WTC11 (cell line): Measurements from ENCODE around the gene CRYBG3. TPM values are rescaled to one million over a fixed set of nuclear protein-coding genes. Genes with fewer than 3 reads are reported as not detected.

ENCODE experiments used
- ATAC-seq: fragments of 200-7000 bp; cut with Tn5 transposase; 2 replicates; pipeline ENCODE4 v1.10.0; 2021; ENCODE audit warnings: mild to moderate bottlenecking, moderate library complexity
- CTCF ChIA-PET: fragments of 300-600 bp; sonication (Branson Sonifier 250); formaldehyde crosslinking; loops from one replicate; lab custom pipeline; 2021; ENCODE audit warnings: antibody characterized with exemption; lab: Charles Lee
- POLR2A ChIA-PET: fragments of 350-600 bp; sonication (Branson Sonifier 250); formaldehyde crosslinking; loops from one replicate; lab custom pipeline; 2021; ENCODE audit warnings: antibody characterized with exemption; lab: Charles Lee
- DNase-seq: peaks from one replicate; pipeline ENCODE4 v3.0.0; 2021; ENCODE audit warnings: low spot score
- H3K27ac Mint-ChIP-seq: 2 replicates; pipeline ENCODE4 v1.8.0; 2021; ENCODE audit warnings: mixed read lengths
- H3K27me3 Mint-ChIP-seq: 2 replicates; pipeline ENCODE4 v1.8.0; 2021; ENCODE audit warnings: low read depth, mild to moderate bottlenecking, moderate library complexity, mixed read lengths
- H3K36me3 Mint-ChIP-seq: 2 replicates; pipeline ENCODE4 v1.8.0; 2021; ENCODE audit warnings: mixed read lengths
- H3K4me1 Mint-ChIP-seq: 2 replicates; pipeline ENCODE4 v1.8.0; 2022; ENCODE audit warnings: mixed read lengths
- H3K4me3 Mint-ChIP-seq: 2 replicates; pipeline ENCODE4 v1.8.0; 2021; ENCODE audit warnings: mild to moderate bottlenecking, moderate library complexity, mixed read lengths
- H3K9me3 Mint-ChIP-seq: 2 replicates; pipeline ENCODE4 v1.8.0; 2021; ENCODE audit warnings: mixed read lengths
- ESRRA ChIP-seq: sonication (generic); formaldehyde crosslinking; IDR thresholded peaks from 2 replicates; pipeline ENCODE4 v1.8.1; 2022; ENCODE audit warnings: mild to moderate bottlenecking, missing genetic modification reagents, borderline replicate concordance
- FOXJ3 ChIP-seq: sonication (generic); formaldehyde crosslinking; IDR thresholded peaks from 2 replicates; pipeline ENCODE4 v1.9.0; 2021; ENCODE audit warnings: missing genetic modification reagents, mild to moderate bottlenecking, borderline replicate concordance
- GRHL2 ChIP-seq: fragments of 250-450 bp; sonication (Bioruptor Pico); IDR thresholded peaks from 2 replicates; pipeline ENCODE4 v1.8.0; 2022; ENCODE audit warnings: mild to moderate bottlenecking, moderate library complexity; ENCODE audit not compliant: insufficient replicate concordance, severe bottlenecking
- HMGA2 ChIP-seq: fragments of 250-450 bp; sonication (Bioruptor Pico); IDR thresholded peaks from 2 replicates; pipeline ENCODE4 v1.4.0; 2021; ENCODE audit warnings: mild to moderate bottlenecking, moderate library complexity
- JUN ChIP-seq: sonication (generic); formaldehyde crosslinking; IDR thresholded peaks from 2 replicates; pipeline ENCODE4 v1.8.0; 2023; ENCODE audit warnings: mild to moderate bottlenecking, missing genetic modification reagents
- NFATC4 ChIP-seq: fragments of 250-450 bp; sonication (Bioruptor Pico); IDR thresholded peaks from 2 replicates; pipeline ENCODE4 v1.9.0; 2021; ENCODE audit warnings: mild to moderate bottlenecking
- NR2C2 ChIP-seq: sonication (generic); formaldehyde crosslinking; IDR thresholded peaks from 2 replicates; pipeline ENCODE4 v1.8.0; 2022; ENCODE audit warnings: mild to moderate bottlenecking, missing genetic modification reagents
- TEAD4 ChIP-seq: sonication (generic); formaldehyde crosslinking; IDR thresholded peaks from 2 replicates; pipeline ENCODE4 v1.8.0; 2022; ENCODE audit warnings: mild to moderate bottlenecking, missing genetic modification reagents
- ZNF219 ChIP-seq: sonication (generic); formaldehyde crosslinking; IDR thresholded peaks from 2 replicates; pipeline ENCODE4 v1.8.0; 2023; ENCODE audit warnings: missing genetic modification reagents, mild to moderate bottlenecking, borderline replicate concordance
- ZNF317 ChIP-seq: sonication (generic); formaldehyde crosslinking; IDR thresholded peaks from 2 replicates; pipeline ENCODE4 v1.8.1; 2023; ENCODE audit warnings: low read depth, mild to moderate bottlenecking, moderate library complexity, missing genetic modification reagents, borderline replicate concordance
- ZNF396 ChIP-seq: fragments of 250-450 bp; sonication (Bioruptor Pico); IDR thresholded peaks from 2 replicates; pipeline ENCODE4 v1.8.0; 2021; ENCODE audit warnings: mild to moderate bottlenecking, moderate library complexity, borderline replicate concordance
- ZNF671 ChIP-seq: fragments of 250-450 bp; sonication (Bioruptor Pico); IDR thresholded peaks from 2 replicates; pipeline ENCODE4 v1.8.0; 2021; ENCODE audit warnings: mild to moderate bottlenecking
- total RNA-seq: library from RNA; stranded (reverse); gene quantifications from 3 replicates; pipeline ENCODE4 v1.2.3, GENCODE V29; 2021
- TF ChIP-seq, protein P1 (sequence below): sonication (generic); formaldehyde crosslinking; IDR thresholded peaks from 2 replicates; pipeline ENCODE4 v1.8.0; 2022; ENCODE audit warnings: mild to moderate bottlenecking, missing genetic modification reagents
- TF ChIP-seq, protein P2 (sequence below): fragments of 200-600 bp; IDR thresholded peaks from 2 replicates; pipeline ENCODE4 v1.8.0; 2022; ENCODE audit warnings: antibody characterized with exemption
- TF ChIP-seq, protein P3 (sequence below): fragments of 250-450 bp; sonication (Bioruptor Pico); IDR thresholded peaks from 2 replicates; pipeline ENCODE4 v1.9.0; 2021; ENCODE audit warnings: mild to moderate bottlenecking, borderline replicate concordance
- TF ChIP-seq, protein P4 (sequence below): sonication (generic); formaldehyde crosslinking; IDR thresholded peaks from 2 replicates; pipeline ENCODE4 v1.8.1; 2022; ENCODE audit warnings: mild to moderate bottlenecking, moderate library complexity, missing genetic modification reagents
- TF ChIP-seq, protein P5 (sequence below): sonication (generic); formaldehyde crosslinking; IDR thresholded peaks from 2 replicates; pipeline ENCODE4 v1.8.1; 2022; ENCODE audit warnings: low read depth, missing genetic modification reagents, borderline replicate concordance
- TF ChIP-seq, protein P6 (sequence below): fragments of 250-450 bp; sonication (Bioruptor Pico); conservative IDR thresholded peaks from 2 replicates; pipeline ENCODE4 v1.9.0; 2021; ENCODE audit warnings: mild to moderate bottlenecking
- TF ChIP-seq, protein P7 (sequence below): sonication (generic); formaldehyde crosslinking; IDR thresholded peaks from 2 replicates; pipeline ENCODE4 v1.8.1; 2023; ENCODE audit warnings: mild to moderate bottlenecking, moderate library complexity, missing genetic modification reagents

The CRYBG3 gene
- total RNA-seq, 1 experiment from 2014 or later: 13.6 TPM

DNA sequence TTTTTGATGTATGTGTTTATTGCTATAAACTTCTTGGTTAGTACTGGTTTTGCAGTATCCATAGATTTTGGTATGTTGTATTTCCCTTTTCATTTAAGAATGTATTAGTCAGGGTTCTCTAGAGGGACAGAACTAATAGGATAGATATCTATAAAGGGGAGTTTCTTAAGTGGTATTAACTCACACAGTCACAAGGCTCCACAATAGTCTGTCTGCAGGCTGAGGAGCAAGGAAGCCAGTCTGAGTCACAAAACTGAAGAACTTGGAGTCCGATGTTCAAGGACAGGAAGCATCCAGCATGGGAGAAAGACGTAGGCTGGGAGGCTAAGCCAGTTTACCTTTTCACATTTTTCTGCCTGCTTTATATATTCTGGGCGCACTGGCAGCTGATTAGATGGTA, 48.9 kb upstream of the CRYBG3 start:
- DNase-seq (no peak), ATAC-seq (no peak)
- H3K27ac Mint-ChIP-seq: no peak overlapping the region
- H3K9me3 Mint-ChIP-seq: peaks cover 25% of the 10 kb centered on the region
- H3K36me3 Mint-ChIP-seq: peaks cover 51% of the 10 kb centered on the region
- ChIA-PET POLR2A (no interaction called here), CTCF (no interaction called here)
- H3K27me3 Mint-ChIP-seq: no peaks in the 10 kb centered on the region
- TF ChIP-seq, protein P1, sequence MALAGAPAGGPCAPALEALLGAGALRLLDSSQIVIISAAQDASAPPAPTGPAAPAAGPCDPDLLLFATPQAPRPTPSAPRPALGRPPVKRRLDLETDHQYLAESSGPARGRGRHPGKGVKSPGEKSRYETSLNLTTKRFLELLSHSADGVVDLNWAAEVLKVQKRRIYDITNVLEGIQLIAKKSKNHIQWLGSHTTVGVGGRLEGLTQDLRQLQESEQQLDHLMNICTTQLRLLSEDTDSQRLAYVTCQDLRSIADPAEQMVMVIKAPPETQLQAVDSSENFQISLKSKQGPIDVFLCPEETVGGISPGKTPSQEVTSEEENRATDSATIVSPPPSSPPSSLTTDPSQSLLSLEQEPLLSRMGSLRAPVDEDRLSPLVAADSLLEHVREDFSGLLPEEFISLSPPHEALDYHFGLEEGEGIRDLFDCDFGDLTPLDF: no peak
- TF ChIP-seq, protein P2, sequence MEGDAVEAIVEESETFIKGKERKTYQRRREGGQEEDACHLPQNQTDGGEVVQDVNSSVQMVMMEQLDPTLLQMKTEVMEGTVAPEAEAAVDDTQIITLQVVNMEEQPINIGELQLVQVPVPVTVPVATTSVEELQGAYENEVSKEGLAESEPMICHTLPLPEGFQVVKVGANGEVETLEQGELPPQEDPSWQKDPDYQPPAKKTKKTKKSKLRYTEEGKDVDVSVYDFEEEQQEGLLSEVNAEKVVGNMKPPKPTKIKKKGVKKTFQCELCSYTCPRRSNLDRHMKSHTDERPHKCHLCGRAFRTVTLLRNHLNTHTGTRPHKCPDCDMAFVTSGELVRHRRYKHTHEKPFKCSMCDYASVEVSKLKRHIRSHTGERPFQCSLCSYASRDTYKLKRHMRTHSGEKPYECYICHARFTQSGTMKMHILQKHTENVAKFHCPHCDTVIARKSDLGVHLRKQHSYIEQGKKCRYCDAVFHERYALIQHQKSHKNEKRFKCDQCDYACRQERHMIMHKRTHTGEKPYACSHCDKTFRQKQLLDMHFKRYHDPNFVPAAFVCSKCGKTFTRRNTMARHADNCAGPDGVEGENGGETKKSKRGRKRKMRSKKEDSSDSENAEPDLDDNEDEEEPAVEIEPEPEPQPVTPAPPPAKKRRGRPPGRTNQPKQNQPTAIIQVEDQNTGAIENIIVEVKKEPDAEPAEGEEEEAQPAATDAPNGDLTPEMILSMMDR: no peak
- TF ChIP-seq JUN (CRISPR knock-in tag): no peak
- TF ChIP-seq ZNF317 (CRISPR knock-in tag): no peak
- TF ChIP-seq ZNF396 (CRISPR knock-in tag): no peak
- H3K4me1 Mint-ChIP-seq: peaks cover 10% of the 10 kb centered on the region; the same call in 1 of the 2 replicates
- no peak overlapping the region for H3K4me3 Mint-ChIP-seq

DNA sequence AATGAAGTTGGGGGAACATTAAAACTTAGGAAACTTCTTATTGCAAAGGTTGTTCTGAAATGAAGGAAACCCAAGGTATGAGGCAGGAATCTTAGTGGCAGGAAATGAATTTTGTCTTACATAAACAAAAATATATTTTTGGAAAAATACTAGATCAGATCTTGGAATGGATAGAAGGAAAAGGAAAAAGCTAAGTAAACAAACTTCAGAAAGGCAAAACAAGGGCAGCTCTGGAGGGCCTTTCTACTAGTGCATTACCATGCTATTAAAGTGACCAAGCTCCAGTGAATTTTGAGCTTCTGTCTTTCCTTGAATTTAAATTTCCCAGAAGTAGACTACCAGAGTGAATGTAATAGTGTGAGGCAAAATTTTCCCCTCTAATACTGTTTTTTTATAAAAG, 43.7 kb upstream of the CRYBG3 start:
- no peak for ATAC-seq
- no peak for DNase-seq
- Mint-ChIP-seq H3K4me1 (peaks cover 10% of the 10 kb centered on the region; the same call in 1 of the 2 replicates), H3K9me3 (no peaks in the 10 kb centered on the region), H3K27ac (no peak overlapping the region; the same call in 1 of the 2 replicates), H3K36me3 (peaks cover 13% of the 10 kb centered on the region), H3K27me3 (no peaks in the 10 kb centered on the region), H3K4me3 (no peak overlapping the region)
- ChIA-PET CTCF (no interaction called here), POLR2A (no interaction called here)
- no peak for TF ChIP-seq ESRRA (CRISPR knock-in tag)
- TF ChIP-seq, protein P3, sequence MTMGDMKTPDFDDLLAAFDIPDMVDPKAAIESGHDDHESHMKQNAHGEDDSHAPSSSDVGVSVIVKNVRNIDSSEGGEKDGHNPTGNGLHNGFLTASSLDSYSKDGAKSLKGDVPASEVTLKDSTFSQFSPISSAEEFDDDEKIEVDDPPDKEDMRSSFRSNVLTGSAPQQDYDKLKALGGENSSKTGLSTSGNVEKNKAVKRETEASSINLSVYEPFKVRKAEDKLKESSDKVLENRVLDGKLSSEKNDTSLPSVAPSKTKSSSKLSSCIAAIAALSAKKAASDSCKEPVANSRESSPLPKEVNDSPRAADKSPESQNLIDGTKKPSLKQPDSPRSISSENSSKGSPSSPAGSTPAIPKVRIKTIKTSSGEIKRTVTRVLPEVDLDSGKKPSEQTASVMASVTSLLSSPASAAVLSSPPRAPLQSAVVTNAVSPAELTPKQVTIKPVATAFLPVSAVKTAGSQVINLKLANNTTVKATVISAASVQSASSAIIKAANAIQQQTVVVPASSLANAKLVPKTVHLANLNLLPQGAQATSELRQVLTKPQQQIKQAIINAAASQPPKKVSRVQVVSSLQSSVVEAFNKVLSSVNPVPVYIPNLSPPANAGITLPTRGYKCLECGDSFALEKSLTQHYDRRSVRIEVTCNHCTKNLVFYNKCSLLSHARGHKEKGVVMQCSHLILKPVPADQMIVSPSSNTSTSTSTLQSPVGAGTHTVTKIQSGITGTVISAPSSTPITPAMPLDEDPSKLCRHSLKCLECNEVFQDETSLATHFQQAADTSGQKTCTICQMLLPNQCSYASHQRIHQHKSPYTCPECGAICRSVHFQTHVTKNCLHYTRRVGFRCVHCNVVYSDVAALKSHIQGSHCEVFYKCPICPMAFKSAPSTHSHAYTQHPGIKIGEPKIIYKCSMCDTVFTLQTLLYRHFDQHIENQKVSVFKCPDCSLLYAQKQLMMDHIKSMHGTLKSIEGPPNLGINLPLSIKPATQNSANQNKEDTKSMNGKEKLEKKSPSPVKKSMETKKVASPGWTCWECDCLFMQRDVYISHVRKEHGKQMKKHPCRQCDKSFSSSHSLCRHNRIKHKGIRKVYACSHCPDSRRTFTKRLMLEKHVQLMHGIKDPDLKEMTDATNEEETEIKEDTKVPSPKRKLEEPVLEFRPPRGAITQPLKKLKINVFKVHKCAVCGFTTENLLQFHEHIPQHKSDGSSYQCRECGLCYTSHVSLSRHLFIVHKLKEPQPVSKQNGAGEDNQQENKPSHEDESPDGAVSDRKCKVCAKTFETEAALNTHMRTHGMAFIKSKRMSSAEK (CRISPR knock-in tag): no peak
- no peak for TF ChIP-seq ZNF219 (CRISPR knock-in tag)
- TF ChIP-seq, protein P4, sequence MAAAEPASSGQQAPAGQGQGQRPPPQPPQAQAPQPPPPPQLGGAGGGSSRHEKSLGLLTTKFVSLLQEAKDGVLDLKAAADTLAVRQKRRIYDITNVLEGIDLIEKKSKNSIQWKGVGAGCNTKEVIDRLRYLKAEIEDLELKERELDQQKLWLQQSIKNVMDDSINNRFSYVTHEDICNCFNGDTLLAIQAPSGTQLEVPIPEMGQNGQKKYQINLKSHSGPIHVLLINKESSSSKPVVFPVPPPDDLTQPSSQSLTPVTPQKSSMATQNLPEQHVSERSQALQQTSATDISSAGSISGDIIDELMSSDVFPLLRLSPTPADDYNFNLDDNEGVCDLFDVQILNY (CRISPR knock-in tag): no peak
- no peak for TF ChIP-seq TEAD4 (CRISPR knock-in tag)
- TF ChIP-seq NR2C2 (CRISPR knock-in tag): no peak
- no peak for TF ChIP-seq FOXJ3 (CRISPR knock-in tag)
- TF ChIP-seq, protein P5, sequence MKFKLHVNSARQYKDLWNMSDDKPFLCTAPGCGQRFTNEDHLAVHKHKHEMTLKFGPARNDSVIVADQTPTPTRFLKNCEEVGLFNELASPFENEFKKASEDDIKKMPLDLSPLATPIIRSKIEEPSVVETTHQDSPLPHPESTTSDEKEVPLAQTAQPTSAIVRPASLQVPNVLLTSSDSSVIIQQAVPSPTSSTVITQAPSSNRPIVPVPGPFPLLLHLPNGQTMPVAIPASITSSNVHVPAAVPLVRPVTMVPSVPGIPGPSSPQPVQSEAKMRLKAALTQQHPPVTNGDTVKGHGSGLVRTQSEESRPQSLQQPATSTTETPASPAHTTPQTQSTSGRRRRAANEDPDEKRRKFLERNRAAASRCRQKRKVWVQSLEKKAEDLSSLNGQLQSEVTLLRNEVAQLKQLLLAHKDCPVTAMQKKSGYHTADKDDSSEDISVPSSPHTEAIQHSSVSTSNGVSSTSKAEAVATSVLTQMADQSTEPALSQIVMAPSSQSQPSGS (CRISPR knock-in tag): no peak
- TF ChIP-seq, protein P6, sequence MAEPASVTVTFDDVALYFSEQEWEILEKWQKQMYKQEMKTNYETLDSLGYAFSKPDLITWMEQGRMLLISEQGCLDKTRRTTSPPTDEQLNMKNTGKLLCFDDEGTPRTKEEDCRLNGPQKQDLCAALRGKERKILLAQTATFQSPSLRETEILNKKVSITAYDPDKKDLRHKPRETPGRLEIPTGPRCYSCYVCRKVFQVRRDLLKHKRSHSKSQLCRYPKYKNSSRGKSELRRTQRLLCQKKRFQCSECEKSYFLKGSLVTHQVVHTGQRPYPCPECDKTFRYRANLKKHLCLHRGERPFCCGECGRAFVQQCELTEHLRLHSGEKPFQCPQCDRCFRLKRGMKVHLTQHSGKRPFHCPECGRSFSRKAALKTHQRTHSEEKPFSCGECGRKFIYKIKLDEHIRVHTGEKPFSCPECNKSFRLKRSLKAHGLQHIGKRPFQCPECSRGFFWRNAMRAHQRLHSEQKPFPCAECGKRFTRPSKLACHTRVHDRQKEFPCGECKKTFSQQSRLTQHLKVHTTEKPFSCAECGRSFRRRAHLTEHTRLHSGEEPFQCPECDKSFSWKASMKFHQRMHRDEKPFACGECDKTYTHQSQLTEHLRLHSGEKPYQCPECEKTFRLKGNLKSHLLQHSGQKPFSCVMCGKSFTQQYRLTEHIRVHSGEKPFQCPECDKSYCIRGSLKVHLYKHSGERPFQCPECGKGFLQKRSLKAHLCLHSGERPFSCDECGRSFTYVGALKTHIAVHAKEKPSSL (CRISPR knock-in tag): no peak
- no peak for TF ChIP-seq ZNF396 (CRISPR knock-in tag)
- no peak for TF ChIP-seq ZNF671
- TF ChIP-seq HMGA2: no peak
- no peak for TF ChIP-seq GRHL2 (CRISPR knock-in tag)
- TF ChIP-seq NFATC4 (CRISPR knock-in tag): no peak
- TF ChIP-seq, protein P1: no peak
- TF ChIP-seq, protein P7, sequence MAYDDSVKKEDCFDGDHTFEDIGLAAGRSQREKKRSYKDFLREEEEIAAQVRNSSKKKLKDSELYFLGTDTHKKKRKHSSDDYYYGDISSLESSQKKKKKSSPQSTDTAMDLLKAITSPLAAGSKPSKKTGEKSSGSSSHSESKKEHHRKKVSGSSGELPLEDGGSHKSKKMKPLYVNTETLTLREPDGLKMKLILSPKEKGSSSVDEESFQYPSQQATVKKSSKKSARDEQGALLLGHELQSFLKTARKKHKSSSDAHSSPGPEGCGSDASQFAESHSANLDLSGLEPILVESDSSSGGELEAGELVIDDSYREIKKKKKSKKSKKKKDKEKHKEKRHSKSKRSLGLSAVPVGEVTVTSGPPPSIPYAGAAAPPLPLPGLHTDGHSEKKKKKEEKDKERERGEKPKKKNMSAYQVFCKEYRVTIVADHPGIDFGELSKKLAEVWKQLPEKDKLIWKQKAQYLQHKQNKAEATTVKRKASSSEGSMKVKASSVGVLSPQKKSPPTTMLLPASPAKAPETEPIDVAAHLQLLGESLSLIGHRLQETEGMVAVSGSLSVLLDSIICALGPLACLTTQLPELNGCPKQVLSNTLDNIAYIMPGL (CRISPR knock-in tag): no peak
